Activated CD8-positive, alpha-beta memory T cell treated with anti-CD3 and anti-CD28 coated beads for 24 hours (primary cell): ENCODE measurements around the gene TSEN34.
"Not testable (repeated sequence)": the region's sequence is repeated elsewhere in the genome, so short reads cannot be mapped to it uniquely, and the experiment has no call there.

Experiments
- DNase-seq: peaks from one replicate; pipeline ENCODE4 v3.0.0-alpha.2; 2020

The TSEN34 gene

DNA sequence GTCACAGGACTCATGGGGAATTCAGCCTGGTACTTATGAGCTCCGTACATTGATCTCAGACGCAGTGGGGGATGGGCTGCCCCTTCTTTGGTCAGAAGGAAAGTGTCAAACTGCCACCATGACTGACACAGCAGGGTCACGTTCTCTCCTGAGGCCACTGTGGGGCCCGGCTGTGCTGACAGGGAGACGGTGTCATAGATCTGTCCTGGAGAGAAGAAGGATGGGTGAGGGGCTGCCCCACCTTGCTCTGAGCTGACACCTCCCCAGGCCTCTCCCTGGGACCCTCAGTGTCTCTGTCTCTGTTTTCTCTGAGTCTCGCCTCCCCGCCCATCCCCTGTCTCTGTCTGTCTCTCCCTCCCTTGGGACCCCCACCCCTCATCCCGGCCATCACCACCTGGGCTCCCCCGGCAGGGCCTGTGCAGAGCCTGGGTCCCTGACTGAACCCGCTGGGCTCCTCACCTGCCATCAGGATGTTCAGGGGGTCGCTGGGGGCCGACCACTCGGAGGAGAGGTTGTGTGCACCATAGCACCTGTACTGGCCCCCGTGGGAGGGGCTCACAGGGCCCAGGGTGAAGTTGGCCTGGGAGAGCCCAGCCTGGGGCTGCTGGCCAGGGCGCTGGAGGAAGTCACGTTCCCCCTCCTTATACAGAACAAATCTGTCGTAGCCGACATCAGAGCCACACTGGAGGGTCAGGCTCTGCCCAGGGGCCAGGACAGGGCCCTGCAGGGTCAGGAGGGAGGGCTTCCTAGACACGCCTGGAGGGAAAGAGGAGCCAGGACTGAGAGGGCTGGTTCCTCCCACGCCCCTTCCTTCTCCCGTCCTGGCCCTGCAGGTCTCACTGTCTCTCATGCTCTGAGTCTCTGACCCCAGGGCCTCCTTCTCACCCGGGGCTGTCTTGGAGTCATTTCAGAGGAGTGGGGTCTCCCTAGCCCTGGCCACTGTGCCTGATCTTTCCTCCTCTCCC, 49.5 kb downstream of the TSEN34 start:
- DNase-seq = not testable (repeated sequence)

GRCh38 chr19:54242234-54242633, 51.1 kb downstream of the TSEN34 start:
- not testable (repeated sequence) for DNase-seq

- not testable (repeated sequence) for DNase-seq
Observed at GRCh38 chr19:54242646-54243045, 51.5 kb downstream of the TSEN34 start, which contains the start of gene LILRA6. Gene LILRA6 (minus strand): TSS chr19:54242790.

DNA sequence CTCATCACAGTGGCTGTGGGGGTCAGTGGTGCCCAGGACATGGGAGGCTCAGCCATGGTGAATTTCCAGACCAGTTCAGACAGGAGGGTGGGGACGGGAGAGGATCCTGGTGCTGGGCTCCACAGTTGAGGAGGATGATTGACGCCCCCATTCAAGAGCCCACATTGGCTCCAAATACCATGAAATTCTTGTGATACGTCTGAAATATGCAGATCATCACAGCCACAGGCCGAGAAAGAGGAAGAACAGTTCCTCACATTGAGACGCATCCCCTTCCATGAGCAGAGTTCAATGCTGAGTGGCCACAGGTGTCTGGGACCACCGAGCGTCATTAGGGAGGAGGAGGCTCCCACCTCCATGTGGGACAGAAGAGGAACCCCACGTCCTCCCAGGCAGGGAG, 52.7 kb downstream of the TSEN34 start:
- not testable (repeated sequence) for DNase-seq
